ENCODE data around the gene HJV.

HJV gene

GRCh38 chr1:145986551-145986950 lies 35.0 kb downstream of the HJV start:
- TF ChIP-seq FOXP2 (optimal IDR thresholded peaks at IDR 0.05; ENCODE audit: borderline replicate concordance, extremely low read depth, extremely low read length, insufficient read depth), result no peak
- no peak for TF ChIP-seq POLR2AphosphoS5 (IDR thresholded peaks at IDR 0.05; ENCODE audit: low read depth, low read length)
- TF ChIP-seq SIN3A (IDR thresholded peaks at IDR 0.05; ENCODE audit: borderline replicate concordance, insufficient read depth, low read length), result no peak

- TF ChIP-seq TAF1 (IDR thresholded peaks at IDR 0.05; ENCODE audit: borderline replicate concordance, insufficient read depth, low read length) (no peak), REST (IDR thresholded peaks at IDR 0.05; ENCODE audit: insufficient read depth in 1 of 2, low read depth in 2 of 2, low read length in 2 of 2) (no peak), FOXP2 (optimal IDR thresholded peaks at IDR 0.05; ENCODE audit: borderline replicate concordance, extremely low read depth, extremely low read length, insufficient read depth) (no peak), POLR2AphosphoS5 (IDR thresholded peaks at IDR 0.05; ENCODE audit: low read depth, low read length) (no peak), SIN3A (IDR thresholded peaks at IDR 0.05; ENCODE audit: borderline replicate concordance, insufficient read depth, low read length) (no peak)
Measured at GRCh38 chr1:145985502-145986439, 35.8 kb downstream of the HJV start.

- TF ChIP-seq REST (IDR thresholded peaks at IDR 0.05; ENCODE audit: insufficient read depth in 1 of 2, low read depth in 2 of 2, low read length in 2 of 2) (no peak), TAF1 (IDR thresholded peaks at IDR 0.05; ENCODE audit: borderline replicate concordance, insufficient read depth, low read length) (no peak), POLR2AphosphoS5 (IDR thresholded peaks at IDR 0.05; ENCODE audit: low read depth, low read length) (no peak), SIN3A (IDR thresholded peaks at IDR 0.05; ENCODE audit: borderline replicate concordance, insufficient read depth, low read length) (no peak), FOXP2 (optimal IDR thresholded peaks at IDR 0.05; ENCODE audit: borderline replicate concordance, extremely low read depth, extremely low read length, insufficient read depth) (no peak)
Measured at GRCh38 chr1:145985129-145985501, 36.4 kb downstream of the HJV start.

- no peak for TF ChIP-seq TAF1 (IDR thresholded peaks at IDR 0.05; ENCODE audit: borderline replicate concordance, insufficient read depth, low read length)
- no peak for TF ChIP-seq POLR2AphosphoS5 (IDR thresholded peaks at IDR 0.05; ENCODE audit: low read depth, low read length)
- no peak for TF ChIP-seq SIN3A (IDR thresholded peaks at IDR 0.05; ENCODE audit: borderline replicate concordance, insufficient read depth, low read length)
- TF ChIP-seq FOXP2 (optimal IDR thresholded peaks at IDR 0.05; ENCODE audit: borderline replicate concordance, extremely low read depth, extremely low read length, insufficient read depth), result no peak
- no peak for TF ChIP-seq REST (IDR thresholded peaks at IDR 0.05; ENCODE audit: insufficient read depth in 1 of 2, low read depth in 2 of 2, low read length in 2 of 2)
Measured at GRCh38 chr1:145983960-145984830, 37.3 kb downstream of the HJV start.

- TF ChIP-seq POLR2AphosphoS5 (IDR thresholded peaks at IDR 0.05; ENCODE audit: low read depth, low read length) (no peak), FOXP2 (optimal IDR thresholded peaks at IDR 0.05; ENCODE audit: borderline replicate concordance, extremely low read depth, extremely low read length, insufficient read depth) (no peak), TAF1 (IDR thresholded peaks at IDR 0.05; ENCODE audit: borderline replicate concordance, insufficient read depth, low read length) (no peak), REST (IDR thresholded peaks at IDR 0.05; ENCODE audit: insufficient read depth in 1 of 2, low read depth in 2 of 2, low read length in 2 of 2) (no peak), SIN3A (IDR thresholded peaks at IDR 0.05; ENCODE audit: borderline replicate concordance, insufficient read depth, low read length) (no peak)
Measured at GRCh38 chr1:145983206-145983675, 38.3 kb downstream of the HJV start.

All from PFSK-1 (cell line).